Tongue (tissue), 2 donors: ENCODE data around the gene PLXNB3. TPM values are rescaled to one million over a fixed set of nuclear protein-coding genes. Genes with fewer than 3 reads are reported as not detected.
"Not testable (repeated sequence)": the region's sequence is repeated elsewhere in the genome, so short reads cannot be mapped to it uniquely, and the experiment has no call there.

ENCODE experiments used
- DNase-seq: peaks from one replicate; pipeline ENCODE4 v3.0.0-alpha.2; 2015
- total RNA-seq: library from RNA; depleted of rRNA; stranded (reverse); fragments of >200 nt; gene quantifications from one replicate; pipeline ENCODE4 v1.2.3, GENCODE V29; 2014

PLXNB3 gene
- 6.8 TPM for total RNA-seq

GRCh38 chrX:153763989-153764755, at the start of gene PLXNB3:
PLXNB3 (plus strand) TSS chrX:153764249; CDS start chrX:153765536, 1,287 bp downstream.
- peak; percentile 76 for DNase-seq

GRCh38 chrX:153714256-153714655, 49.8 kb upstream of the PLXNB3 start:
- no peak for DNase-seq

- no peak for DNase-seq
Observed at GRCh38 chrX:153717445-153717844, 46.6 kb upstream of the PLXNB3 start.

GRCh38 chrX:153719238-153719637, 44.8 kb upstream of the PLXNB3 start:
- no peak for DNase-seq

DNA sequence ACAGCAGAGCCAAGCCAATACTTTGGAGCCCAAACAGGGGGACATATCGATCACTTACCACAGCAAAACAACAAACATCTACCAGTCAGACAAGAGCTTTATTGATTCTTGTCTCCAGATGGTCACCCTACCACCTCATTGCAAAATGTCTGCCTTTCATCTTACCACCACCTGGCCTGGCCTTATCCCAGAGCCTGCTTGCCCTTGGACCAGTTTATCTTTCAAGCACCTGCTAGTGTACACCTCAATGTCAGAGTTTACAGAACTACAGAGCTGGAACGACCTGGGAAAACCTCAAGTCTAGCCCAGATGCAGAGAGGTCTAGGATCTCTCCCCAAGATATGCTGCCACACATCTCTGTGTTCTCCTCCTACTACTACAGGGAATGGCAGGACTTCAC, 44.3 kb upstream of the PLXNB3 start:
- no peak for DNase-seq

DNA sequence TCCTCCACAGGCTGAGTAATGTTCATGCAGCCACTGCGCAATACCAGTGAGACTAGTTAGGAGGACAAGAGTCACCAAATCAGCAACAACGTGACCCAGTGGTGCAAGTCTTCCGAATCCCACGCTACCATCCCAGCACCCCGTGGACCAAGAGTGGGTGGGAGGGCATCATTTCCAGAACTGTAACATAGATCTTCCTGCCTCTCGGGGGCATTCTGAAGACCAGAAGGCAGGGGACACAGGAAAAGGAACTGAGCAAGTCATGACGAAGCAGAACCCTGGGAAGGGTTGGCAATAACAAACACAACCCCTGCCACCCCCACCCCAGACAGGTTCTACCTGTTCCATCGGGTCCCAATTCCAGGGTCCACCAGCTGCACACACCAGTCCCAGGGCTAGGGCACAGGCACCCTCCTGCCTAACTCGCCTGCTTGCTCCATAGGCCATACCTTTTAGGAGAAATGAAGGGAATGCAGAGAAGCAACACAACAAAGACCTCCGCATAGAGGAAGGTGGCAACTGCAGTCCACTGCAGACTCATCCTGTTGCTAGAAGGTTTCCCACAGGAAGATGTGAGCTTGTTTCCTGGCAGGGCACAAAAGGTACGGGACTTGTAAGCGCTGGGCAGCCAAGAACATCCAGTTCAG, 41.2 kb upstream of the PLXNB3 start:
- no peak for DNase-seq

DNA sequence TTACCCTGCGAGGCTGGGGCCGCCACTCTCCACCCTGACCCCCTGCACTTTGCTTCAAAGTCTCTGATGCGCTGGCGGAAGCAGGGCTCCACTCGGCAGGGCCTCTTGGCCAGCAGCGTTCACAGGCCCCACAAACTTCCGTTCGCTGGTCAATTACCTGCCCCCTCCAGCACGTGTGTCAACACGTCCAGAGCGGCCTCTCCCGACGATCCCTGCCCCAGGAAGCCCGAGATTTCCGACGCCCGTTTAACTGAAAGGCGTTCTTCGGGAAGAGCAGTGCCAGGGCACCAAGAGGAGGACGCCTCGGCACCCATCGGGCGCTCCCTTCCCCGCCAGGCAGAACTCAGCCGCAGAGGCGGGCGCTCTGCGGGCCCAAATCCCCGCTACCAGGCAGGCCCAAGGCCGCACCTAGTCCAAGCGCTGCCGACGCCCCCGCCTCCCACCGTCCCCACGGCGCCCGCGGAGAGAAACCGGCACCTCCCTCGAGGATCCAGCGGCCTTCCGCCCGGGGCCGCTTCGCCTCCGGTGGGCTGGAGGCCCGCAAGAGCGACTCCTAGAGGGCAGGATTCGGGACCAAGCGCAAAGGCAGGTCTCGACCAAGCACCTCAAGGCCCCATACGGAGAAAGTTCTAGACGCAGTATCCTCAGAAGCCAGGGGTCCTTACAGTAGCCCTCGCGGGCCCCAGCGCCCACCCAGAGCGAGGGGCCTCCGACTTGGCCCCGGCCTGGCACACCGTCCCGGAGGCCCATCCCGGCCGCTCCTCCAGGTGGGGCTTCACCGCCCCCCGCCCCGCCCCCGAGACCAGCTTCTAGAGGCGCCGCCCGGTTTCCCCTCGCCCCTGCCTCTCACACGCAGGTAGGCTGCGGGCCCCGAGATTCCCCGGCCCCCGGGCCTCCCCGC, 40.4 kb upstream of the PLXNB3 start:
- peak; percentile 48 for DNase-seq

- peak; percentile 94 for DNase-seq
Observed at GRCh38 chrX:153724252-153725038, 39.6 kb upstream of the PLXNB3 start, which contains the start of the genes ABCD1 and BCAP31. ABCD1 (plus strand) TSS chrX:153724856; CDS start chrX:153725267, 411 bp downstream. BCAP31 (minus strand) TSS chrX:153724387; CDS start chrX:153723244, 1,143 bp downstream.

DNA sequence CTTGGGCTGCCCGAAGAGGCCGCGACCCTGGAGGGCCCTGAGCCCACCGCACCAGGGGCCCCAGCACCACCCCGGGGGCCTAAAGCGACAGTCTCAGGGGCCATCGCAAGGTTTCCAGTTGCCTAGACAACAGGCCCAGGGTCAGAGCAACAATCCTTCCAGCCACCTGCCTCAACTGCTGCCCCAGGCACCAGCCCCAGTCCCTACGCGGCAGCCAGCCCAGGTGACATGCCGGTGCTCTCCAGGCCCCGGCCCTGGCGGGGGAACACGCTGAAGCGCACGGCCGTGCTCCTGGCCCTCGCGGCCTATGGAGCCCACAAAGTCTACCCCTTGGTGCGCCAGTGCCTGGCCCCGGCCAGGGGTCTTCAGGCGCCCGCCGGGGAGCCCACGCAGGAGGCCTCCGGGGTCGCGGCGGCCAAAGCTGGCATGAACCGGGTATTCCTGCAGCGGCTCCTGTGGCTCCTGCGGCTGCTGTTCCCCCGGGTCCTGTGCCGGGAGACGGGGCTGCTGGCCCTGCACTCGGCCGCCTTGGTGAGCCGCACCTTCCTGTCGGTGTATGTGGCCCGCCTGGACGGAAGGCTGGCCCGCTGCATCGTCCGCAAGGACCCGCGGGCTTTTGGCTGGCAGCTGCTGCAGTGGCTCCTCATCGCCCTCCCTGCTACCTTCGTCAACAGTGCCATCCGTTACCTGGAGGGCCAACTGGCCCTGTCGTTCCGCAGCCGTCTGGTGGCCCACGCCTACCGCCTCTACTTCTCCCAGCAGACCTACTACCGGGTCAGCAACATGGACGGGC, 38.8 kb upstream of the PLXNB3 start:
- no peak for DNase-seq

GRCh38 chrX:153725832-153726285, 38.2 kb upstream of the PLXNB3 start:
- DNase-seq, result no peak

DNA sequence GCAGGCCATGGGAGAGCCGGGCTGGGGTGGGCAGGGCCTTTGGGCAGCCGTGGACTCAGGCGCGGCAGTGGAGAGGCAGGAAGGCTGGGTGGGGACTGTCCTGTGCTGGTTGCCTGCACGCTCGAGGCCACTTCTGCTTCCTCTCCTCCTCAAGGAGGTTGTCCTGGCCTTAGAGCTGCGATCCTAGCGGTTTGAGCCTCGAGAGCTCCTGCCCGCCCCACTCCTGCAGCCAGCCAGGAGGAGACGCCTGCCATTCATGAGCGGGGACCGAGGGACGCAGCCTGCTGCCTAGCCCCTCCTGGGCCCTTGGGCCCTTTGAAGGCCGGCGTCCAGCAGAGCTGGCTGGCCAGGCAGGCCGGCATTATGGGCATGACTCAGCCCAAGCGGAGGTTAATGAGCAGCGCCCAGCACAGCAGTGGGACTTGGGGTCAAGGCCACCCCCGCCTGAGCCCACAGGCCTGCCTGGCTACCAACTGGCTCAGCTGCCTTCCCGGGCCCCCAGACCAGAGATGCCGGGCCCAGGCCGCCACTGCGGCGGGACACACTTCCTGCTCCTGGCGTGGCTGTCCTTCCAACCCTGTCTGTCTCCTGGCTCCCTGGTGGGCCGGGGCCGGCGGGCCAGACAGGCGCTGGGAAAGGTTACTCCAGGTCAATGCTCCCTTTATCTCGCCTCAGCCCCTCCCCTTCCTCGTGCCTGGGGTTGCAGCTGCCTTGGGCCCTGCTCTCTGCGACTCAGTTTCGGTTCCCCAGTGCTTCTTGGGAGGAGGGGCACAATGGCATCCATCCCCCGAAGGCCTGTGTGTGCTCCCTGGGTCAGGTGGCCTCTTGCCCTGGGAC, 37.5 kb upstream of the PLXNB3 start:
- DNase-seq, result peak; percentile 77

DNA sequence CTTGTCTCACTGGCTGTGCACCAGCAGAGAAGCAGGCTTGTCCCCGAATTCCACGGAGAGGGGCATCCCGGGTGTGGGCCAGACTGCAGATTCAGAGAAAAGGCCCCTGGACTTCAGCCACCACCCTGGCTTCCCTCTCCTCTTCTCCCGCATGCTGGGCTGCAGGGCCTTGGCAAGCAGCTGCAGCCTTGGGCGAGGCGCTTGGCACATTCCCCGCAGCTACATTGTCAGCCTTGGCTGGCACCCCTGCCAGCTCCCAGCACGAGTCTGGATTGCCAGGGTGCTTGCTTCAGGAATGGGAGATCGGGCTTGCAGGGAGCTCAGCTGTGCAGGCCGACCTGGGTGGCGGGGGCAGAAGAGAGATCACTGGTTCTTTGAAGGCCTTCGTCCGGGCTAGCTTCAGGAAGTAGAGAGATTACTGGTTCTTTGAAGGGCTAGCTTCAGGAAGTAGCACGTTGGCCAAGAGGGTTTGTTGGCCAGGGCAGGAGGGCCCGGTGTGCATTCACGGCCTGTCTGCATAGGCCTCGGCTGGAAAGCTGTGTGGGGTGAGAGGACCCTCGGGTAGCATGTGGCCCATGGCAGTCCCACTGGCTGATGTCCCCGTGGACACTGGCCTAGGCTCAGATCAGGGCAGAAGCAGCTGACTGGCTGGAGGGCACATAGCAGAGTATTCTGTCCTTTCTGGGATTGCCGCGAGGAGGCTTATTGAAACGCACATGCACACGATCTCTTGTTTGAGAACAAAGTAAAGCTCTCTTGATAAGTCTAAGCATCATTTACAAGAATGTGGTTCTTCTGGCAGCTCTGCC, 36.7 kb upstream of the PLXNB3 start:
- DNase-seq, result peak; percentile 79

DNA sequence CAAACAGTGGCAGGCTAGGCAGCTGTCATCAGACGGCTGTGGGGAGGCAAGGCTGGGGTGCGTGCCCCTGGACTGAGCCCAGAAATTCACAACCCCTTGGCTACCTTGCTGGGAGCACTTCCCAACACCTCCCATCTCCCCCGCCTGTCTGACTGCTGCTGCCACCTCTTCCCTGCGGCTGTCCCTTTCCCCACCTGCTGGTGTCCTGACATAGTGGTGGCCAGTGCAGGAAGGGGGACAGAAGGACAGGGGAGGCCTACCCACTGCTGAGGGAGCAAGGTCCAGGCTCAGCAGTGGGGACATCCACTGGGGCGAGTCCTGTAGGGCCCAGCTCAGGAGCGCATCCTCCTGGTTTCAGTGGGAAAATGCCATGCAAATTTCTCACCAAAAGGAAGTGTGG, 36.0 kb upstream of the PLXNB3 start:
- DNase-seq, result no peak

DNA sequence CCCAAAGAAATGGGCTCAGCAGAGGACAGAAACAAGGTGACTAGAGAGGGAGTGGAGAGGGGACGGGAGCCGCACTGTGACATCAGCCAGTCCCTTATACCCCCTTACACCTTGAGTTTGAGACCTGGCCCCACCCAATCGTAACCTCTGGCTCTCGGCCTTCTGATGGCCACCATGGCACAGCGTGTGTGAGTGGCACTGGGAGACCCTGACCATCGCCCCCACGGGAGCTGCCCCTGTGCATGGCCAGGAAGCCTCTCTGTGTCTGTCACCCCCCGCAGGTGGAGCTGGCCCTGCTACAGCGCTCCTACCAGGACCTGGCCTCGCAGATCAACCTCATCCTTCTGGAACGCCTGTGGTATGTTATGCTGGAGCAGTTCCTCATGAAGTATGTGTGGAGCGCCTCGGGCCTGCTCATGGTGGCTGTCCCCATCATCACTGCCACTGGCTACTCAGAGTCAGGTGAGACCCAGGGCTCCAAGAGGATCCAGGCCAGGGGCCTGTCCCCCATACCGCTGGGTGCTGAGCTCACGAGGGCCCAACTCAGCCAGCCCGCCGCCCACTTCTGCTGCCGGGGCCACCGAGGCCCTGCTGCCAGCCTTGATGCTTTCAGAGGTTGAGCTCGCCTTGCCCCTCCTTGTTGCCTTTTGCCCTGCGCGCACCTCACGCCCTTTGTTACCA, 35.0 kb upstream of the PLXNB3 start:
- DNase-seq, result no peak

DNA sequence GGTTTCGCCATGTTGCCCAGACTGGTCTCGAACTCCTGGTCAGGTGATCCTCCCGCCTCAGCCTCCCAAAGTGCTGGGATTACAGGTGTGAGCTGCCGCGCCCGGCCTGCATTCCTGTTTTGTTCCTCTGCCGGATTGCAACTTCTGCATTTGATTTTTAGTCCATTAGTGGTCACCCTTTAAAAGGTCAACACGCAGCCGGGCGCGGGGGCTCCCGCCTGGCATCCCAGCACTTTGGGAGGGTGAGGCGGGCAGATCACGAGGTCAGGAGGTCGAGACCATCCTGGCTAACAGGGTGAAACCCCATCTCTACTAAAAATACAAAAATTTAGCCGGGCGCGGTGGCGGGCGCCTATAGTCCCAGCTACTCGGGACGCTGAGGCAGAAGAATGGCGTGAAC, 33.9 kb upstream of the PLXNB3 start:
- not testable (repeated sequence) for DNase-seq

- DNase-seq, result no peak
Observed at GRCh38 chrX:153731117-153731844, 32.8 kb upstream of the PLXNB3 start.

DNA sequence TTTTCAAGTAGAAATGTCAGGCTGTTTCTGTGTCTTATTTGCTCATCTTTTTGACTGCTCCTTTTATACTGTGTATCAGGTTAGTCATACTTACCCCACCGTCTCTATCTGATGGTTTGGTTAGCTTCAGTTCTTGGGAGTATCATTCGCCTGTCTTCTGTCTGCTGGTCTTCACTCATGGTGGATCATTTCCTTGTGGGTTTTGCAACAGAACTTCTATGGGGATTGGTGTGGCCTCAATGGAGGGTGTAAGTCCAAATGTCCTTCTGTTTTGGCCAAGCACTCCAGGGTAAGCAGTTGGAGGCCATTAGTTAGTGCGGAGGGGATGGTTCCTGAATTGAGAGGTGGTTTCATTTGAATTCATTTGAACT, 32.2 kb upstream of the PLXNB3 start:
- DNase-seq, result no peak

DNA sequence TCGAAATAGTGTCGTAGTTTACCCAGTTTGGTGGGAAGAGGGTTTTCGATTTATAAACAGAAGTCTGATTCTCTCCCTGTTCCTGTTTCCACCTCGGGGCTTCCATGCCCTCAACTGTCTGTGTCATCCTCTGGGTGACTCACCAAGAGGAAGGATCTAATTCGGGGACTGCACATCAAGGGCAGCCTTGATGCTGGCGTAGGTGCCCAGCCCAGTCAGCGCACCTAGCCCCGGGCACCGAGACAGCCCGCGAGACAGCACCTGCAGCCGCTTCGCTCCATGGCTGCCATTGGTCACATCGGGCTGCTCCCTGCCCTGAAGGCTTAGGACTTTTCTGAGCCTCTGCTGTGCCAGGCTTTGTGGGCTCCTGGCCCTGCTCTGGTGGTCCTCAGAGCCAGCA, 31.6 kb upstream of the PLXNB3 start:
- no peak for DNase-seq
